ENCODE measurements around the gene PPP1R3E. TPM values are rescaled to one million over a fixed set of nuclear protein-coding genes. Genes with fewer than 3 reads are reported as not detected.

Gene PPP1R3E
- polyA plus RNA-seq, 1 donor from 2014 or later = 17.2 TPM

DNA sequence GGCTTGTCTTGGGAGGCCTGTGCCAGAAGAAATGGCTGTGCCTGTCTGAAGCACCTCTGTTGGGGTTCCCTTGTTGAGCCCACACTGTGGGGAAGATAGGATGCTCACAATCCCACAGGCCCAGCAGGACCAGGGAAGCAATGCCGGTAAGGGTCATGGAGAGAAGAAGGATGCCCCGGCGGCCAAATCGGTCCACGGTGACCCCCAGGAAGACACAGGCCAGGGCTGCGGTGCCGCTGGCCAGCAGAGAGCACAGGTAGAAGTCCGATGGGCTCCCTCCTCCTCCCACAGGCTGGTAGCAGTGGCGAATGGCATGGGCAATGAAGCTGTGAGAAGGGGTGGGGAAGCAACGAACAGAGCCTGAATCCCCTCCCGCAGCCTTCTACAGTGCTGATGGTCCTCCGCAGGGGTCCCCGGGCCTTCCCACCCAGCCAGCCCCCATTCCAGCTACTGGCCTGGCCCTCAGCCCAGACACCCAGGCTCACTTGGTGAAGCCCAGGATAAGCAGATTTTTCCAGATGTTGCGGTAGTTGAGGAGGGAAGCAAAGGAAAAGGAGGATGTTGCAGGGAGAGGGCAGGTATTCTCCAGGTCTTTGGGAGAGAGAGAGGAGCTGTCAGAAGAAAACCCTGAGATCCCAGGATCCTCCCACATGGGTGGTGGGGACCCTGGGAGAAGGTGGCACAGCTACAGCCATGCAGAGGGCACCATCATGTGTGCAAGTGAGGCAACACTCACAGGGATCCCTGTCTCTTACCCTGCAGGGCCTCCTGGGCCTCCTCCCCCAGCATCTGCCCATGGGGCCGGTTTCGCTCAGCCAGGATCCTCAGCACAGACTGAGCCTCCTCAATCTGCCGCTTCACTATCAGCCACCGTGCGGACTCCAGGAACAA lies 45.0 kb upstream of the PPP1R3E start:
- Histone ChIP-seq H3F3A (ENCODE audit: insufficient read depth, low read length, poor library complexity, severe bottlenecking) (no peaks in the 10 kb centered on the region), H3K27me3 (ENCODE audit: insufficient read depth, low read depth, low read length) (no peaks in the 10 kb centered on the region), H3K79me2 (replicated peaks; ENCODE audit: insufficient read depth, low read length) (no peaks in the 10 kb centered on the region), H4K20me1 (ENCODE audit: insufficient read depth) (no peaks in the 10 kb centered on the region), H3K9me2 (ENCODE audit: insufficient read depth, low read length) (no peaks in the 10 kb centered on the region), H3K4me3 (ENCODE audit: low read length) (no peak overlapping the region), H3K36me3 (ENCODE audit: insufficient read depth, low read length) (no peaks in the 10 kb centered on the region), H2AFZ (ENCODE audit: low read depth, low read length) (no peak overlapping the region), H3K9me3 (ENCODE audit: low read length) (no peaks in the 10 kb centered on the region), H3K27ac (ENCODE audit: low read length) (no peak overlapping the region), H3K9ac (ENCODE audit: low read length) (no peak overlapping the region), H3K4me2 (ENCODE audit: low read length) (no peak overlapping the region)
- TF ChIP-seq MXI1 (conservative IDR thresholded peaks at IDR 0.05; ENCODE audit: poor library complexity, severe bottlenecking) (no peak), POLR2AphosphoS5 (IDR thresholded peaks at IDR 0.05) (no peak), EP300 (conservative IDR thresholded peaks at IDR 0.05; ENCODE audit: poor library complexity, severe bottlenecking) (no peak), CTCF (IDR thresholded peaks at IDR 0.05; ENCODE audit: poor library complexity, severe bottlenecking) (no peak), SMC3 (conservative IDR thresholded peaks at IDR 0.05; ENCODE audit: poor library complexity) (no peak), EZH2 (IDR thresholded peaks at IDR 0.05; ENCODE audit: borderline replicate concordance, insufficient read depth, low read length, poor library complexity, severe bottlenecking) (no peak), REST (IDR thresholded peaks at IDR 0.05; ENCODE audit: borderline replicate concordance) (no peak), TAF1 (IDR thresholded peaks at IDR 0.05; ENCODE audit: low read depth) (no peak), RAD21 (conservative IDR thresholded peaks at IDR 0.05) (no peak)

GRCh38 chr14:23346693-23347405 lies 44.2 kb upstream of the PPP1R3E start:
- H3K4me2 ChIP-seq (ENCODE audit: low read length) = no peak overlapping the region
- TF ChIP-seq REST (IDR thresholded peaks at IDR 0.05; ENCODE audit: borderline replicate concordance) = no peak
- no peak for TF ChIP-seq TAF1 (IDR thresholded peaks at IDR 0.05; ENCODE audit: low read depth)
- no peak for TF ChIP-seq SMC3 (conservative IDR thresholded peaks at IDR 0.05; ENCODE audit: poor library complexity)
- TF ChIP-seq MXI1 (conservative IDR thresholded peaks at IDR 0.05; ENCODE audit: poor library complexity, severe bottlenecking) = no peak
- no peak for TF ChIP-seq EP300 (conservative IDR thresholded peaks at IDR 0.05; ENCODE audit: poor library complexity, severe bottlenecking)
- TF ChIP-seq CTCF (IDR thresholded peaks at IDR 0.05; ENCODE audit: poor library complexity, severe bottlenecking) = no peak
- no peak for TF ChIP-seq RAD21 (conservative IDR thresholded peaks at IDR 0.05)
- TF ChIP-seq POLR2AphosphoS5 (IDR thresholded peaks at IDR 0.05) = no peak
- TF ChIP-seq EZH2 (IDR thresholded peaks at IDR 0.05; ENCODE audit: borderline replicate concordance, insufficient read depth, low read length, poor library complexity, severe bottlenecking) = no peak

More at GRCh38 chr14:23346693-23347405, 44.2 kb upstream of the PPP1R3E start:
- no peak overlapping the region for H3K9ac ChIP-seq (ENCODE audit: low read length)
- H3K9me3 ChIP-seq (ENCODE audit: low read length) = no peaks in the 10 kb centered on the region
- no peaks in the 10 kb centered on the region for H3F3A ChIP-seq (ENCODE audit: insufficient read depth, low read length, poor library complexity, severe bottlenecking)
- no peaks in the 10 kb centered on the region for H4K20me1 ChIP-seq (ENCODE audit: insufficient read depth)
- no peak overlapping the region for H3K27ac ChIP-seq (ENCODE audit: low read length)
- H2AFZ ChIP-seq (ENCODE audit: low read depth, low read length) = no peak overlapping the region
- no peaks in the 10 kb centered on the region for H3K27me3 ChIP-seq (ENCODE audit: insufficient read depth, low read depth, low read length)
- H3K4me3 ChIP-seq (ENCODE audit: low read length) = no peak overlapping the region
- no peaks in the 10 kb centered on the region for H3K79me2 ChIP-seq (replicated peaks; ENCODE audit: insufficient read depth, low read length)
- H3K9me2 ChIP-seq (ENCODE audit: insufficient read depth, low read length) = no peaks in the 10 kb centered on the region
- H3K36me3 ChIP-seq (ENCODE audit: insufficient read depth, low read length) = no peaks in the 10 kb centered on the region

All from neural cell (in vitro differentiated cells).